ENCODE data around the gene IFNGR2. TPM values are rescaled to one million over a fixed set of nuclear protein-coding genes. Genes with fewer than 3 reads are reported as not detected.

IFNGR2 gene
- total RNA-seq, 1 experiment from 2014 or later: 44.1 TPM

GRCh38 chr21:33470701-33471100 is 67.5 kb downstream of the IFNGR2 start:
- Histone ChIP-seq H2AK5ac (ENCODE audit: insufficient read length, low read length) (no peak overlapping the region), H2BK15ac (ENCODE audit: low read depth, low read length) (no peak overlapping the region), H2BK20ac (ENCODE audit: low read depth, low read length, poor library complexity, severe bottlenecking) (no peak overlapping the region), H3K23ac (ENCODE audit: insufficient read length, low read depth, low read length) (no peak overlapping the region), H4K20me1 (ENCODE audit: control insufficient read depth, insufficient read depth, insufficient read length) (no peaks in the 10 kb centered on the region), H3K27ac (ENCODE audit: insufficient read length, low read depth, low read length) (no peak overlapping the region), H3K4me1 (ENCODE audit: insufficient read depth, low read length) (no peaks in the 10 kb centered on the region; the same call in 1 of the 2 replicates), H3K23me2 (ENCODE audit: insufficient read length, low read depth, low read length, poor library complexity, severe bottlenecking) (no peaks in the 10 kb centered on the region), H4K8ac (replicated peaks; ENCODE audit: insufficient read length, low read depth, low read length) (no peak overlapping the region), H3K79me2 (ENCODE audit: insufficient read depth, low read length) (0 out of 2 replicates have a peak, but pooled peaks cover 2% of the 10 kb centered on the region), H3K9me3 (ENCODE audit: control insufficient read depth, low read depth, low read length) (no peaks in the 10 kb centered on the region), H3K9ac (ENCODE audit: extremely low read depth, insufficient read length, low read length) (no peak overlapping the region), H3K27me3 (ENCODE audit: insufficient read depth, low read length) (no peaks in the 10 kb centered on the region), H4K5ac (ENCODE audit: insufficient read length, low read depth, low read length) (no peak overlapping the region), H3K79me1 (ENCODE audit: insufficient read depth, low read depth, low read length, poor library complexity, severe bottlenecking) (no peaks in the 10 kb centered on the region), H2AFZ (ENCODE audit: low read length) (no peak overlapping the region), H2BK120ac (ENCODE audit: low read depth, low read length, poor library complexity, severe bottlenecking) (no peak overlapping the region), H4K91ac (ENCODE audit: insufficient read length, low read depth, low read length) (no peak overlapping the region), H3K4ac (ENCODE audit: low read depth, low read length) (no peak overlapping the region), H3K18ac (ENCODE audit: insufficient read length, low read depth, low read length) (no peak overlapping the region), H3K56ac (ENCODE audit: insufficient read length, low read depth, low read length) (no peak overlapping the region), H3K4me2 (ENCODE audit: insufficient read depth, insufficient read length, low read length) (no peak overlapping the region), H3K14ac (ENCODE audit: insufficient read depth, low read length) (no peak overlapping the region), H3T11ph (ENCODE audit: low read length) (no peak overlapping the region), H2BK12ac (ENCODE audit: insufficient read length, low read depth, low read length) (no peak overlapping the region), H2BK5ac (ENCODE audit: insufficient read length, low read length) (no peak overlapping the region)
- peaks cover 0 to under 1% (median 0%) of the 10 kb centered on the region in 3 experiments; a peak in 1 of 7 replicates for H3K36me3 Mint-ChIP-seq (ENCODE audit: insufficient read depth in 1 of 3, low read depth in 3 of 3)
- no peaks in the 10 kb centered on the region for H3K27me3 Mint-ChIP-seq (ENCODE audit: low read depth)
- H3K9me3 Mint-ChIP-seq: no peaks in the 10 kb centered on the region
- no peak overlapping the region for H3K4me3 Mint-ChIP-seq
- no peak overlapping the region for H3K27ac Mint-ChIP-seq
- DNase-seq: no peak
- no peak for TF ChIP-seq CTCF (conservative IDR thresholded peaks at IDR 0.05)
- no peaks in the 10 kb centered on the region for H3K4me1 Mint-ChIP-seq
- no CpG with 5 or more reads among the region's 2 CpGs for WGBS (ENCODE audit: extremely low coverage, insufficient read length, low lambda C conversion rate)
